Transverse colon (tissue), 4 donors: ENCODE results near the gene SNRPB2.

Experiments used
- EP300 ChIP-seq: sonication (generic); formaldehyde crosslinking; IDR thresholded peaks from one replicate; pipeline ENCODE4 v1.6.1; 2017; ENCODE audit warnings: antibody characterized with exemption, low read depth
- POLR2AphosphoS5 ChIP-seq, 3 donors: sonication (generic); formaldehyde crosslinking; IDR thresholded peaks; one replicate each; pipeline ENCODE4 v1.6.1; 2016; ENCODE audit warnings: antibody characterized with exemption in 3 of 3
- TF ChIP-seq, protein P1 (sequence below), 5 experiments: fragments of 200-600 bp in 3 of 5; fragments of 450-650 bp in 2 of 5; sonication (generic) in 3 of 5; IDR thresholded peaks; 1 replicate in 2 of 5; 2 replicates in 3 of 5; pipeline ENCODE4 v1.5.1; 2016 to 2017; ENCODE audit warnings: antibody characterized with exemption in 5 of 5, inconsistent platforms in 3 of 5, mild to moderate bottlenecking in 2 of 5, moderate library complexity in 1 of 5

DNA sequence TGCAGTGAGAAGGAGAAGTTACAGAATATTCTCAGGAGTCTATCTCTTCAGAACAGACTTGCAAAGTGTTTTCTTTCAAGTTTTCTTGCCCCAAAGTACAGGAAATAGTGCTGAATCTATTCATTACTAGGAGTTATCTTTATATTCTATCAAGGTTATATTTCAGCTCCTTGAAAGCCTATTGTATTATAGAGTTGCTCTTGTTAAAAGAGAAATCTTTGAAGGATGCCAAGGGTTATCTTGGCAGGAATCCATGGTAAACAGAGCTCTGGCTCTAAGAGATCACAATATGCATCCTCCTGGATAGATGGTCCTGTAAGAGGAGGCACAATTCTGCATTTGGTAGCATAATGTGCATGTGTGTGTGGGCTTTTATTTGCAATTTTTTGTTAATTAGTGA lies 21.2 kb upstream of the SNRPB2 start:
- TF ChIP-seq, protein P1, sequence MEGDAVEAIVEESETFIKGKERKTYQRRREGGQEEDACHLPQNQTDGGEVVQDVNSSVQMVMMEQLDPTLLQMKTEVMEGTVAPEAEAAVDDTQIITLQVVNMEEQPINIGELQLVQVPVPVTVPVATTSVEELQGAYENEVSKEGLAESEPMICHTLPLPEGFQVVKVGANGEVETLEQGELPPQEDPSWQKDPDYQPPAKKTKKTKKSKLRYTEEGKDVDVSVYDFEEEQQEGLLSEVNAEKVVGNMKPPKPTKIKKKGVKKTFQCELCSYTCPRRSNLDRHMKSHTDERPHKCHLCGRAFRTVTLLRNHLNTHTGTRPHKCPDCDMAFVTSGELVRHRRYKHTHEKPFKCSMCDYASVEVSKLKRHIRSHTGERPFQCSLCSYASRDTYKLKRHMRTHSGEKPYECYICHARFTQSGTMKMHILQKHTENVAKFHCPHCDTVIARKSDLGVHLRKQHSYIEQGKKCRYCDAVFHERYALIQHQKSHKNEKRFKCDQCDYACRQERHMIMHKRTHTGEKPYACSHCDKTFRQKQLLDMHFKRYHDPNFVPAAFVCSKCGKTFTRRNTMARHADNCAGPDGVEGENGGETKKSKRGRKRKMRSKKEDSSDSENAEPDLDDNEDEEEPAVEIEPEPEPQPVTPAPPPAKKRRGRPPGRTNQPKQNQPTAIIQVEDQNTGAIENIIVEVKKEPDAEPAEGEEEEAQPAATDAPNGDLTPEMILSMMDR (IDR thresholded peaks at IDR 0.05): no peak
- TF ChIP-seq POLR2AphosphoS5 (IDR thresholded peaks at IDR 0.05) (no peak), EP300 (no peak)
